ENCODE measurements around the gene UGT1A10.

GRCh38 chr2:233600386-233600785 lies 35.9 kb upstream of the UGT1A10 start:
- TF ChIP-seq CTCF (IDR thresholded peaks at IDR 0.05) (no peak), POLR2A (IDR thresholded peaks at IDR 0.05) (no peak)
